HUDEP-2 (cell line): ENCODE results near the gene HSF4.
A peak's percentile ranks its signal among the peaks of the same experiment; 100 is the strongest.

Experiments
- DNase-seq, 76 experiments: peaks; one replicate each; lab custom pipeline; 2025; ENCODE audit not compliant: unreplicated experiment in 76 of 76; lab: John Stamatoyannopoulos, UW

The HSF4 gene

GRCh38 chr16:67166110-67166547, 1.6 kb downstream of the HSF4 start:
- no peak for DNase-seq

- no peak for DNase-seq
These were observed 2.1 kb downstream of the HSF4 start for GRCh38 chr16:67166598-67167168.

- no peak for DNase-seq
These were observed 3.0 kb downstream of the HSF4 start for GRCh38 chr16:67167588-67167987.

GRCh38 chr16:67169011-67169451, 4.5 kb downstream of the HSF4 start:
- DNase-seq = no peak

- peak in 17 of 76 experiments; percentile 7 to 38 (median 25) for DNase-seq
These were observed 5.2 kb downstream of the HSF4 start for GRCh38 chr16:67169642-67170167.

GRCh38 chr16:67170168-67170948, 5.8 kb downstream of the HSF4 start, which contains the start of gene NOL3:
NOL3 (plus strand) TSS chr16:67170538.
- DNase-seq = peak in 53 of 76 experiments; percentile 9 to 80 (median 54)

- no peak for DNase-seq
These were observed 6.6 kb downstream of the HSF4 start for GRCh38 chr16:67170949-67171649.

GRCh38 chr16:67173323-67173722, 8.8 kb downstream of the HSF4 start:
- no peak for DNase-seq

- DNase-seq = peak in 72 of 76 experiments; percentile 36 to 92 (median 78)
These were observed 9.5 kb downstream of the HSF4 start for GRCh38 chr16:67173808-67174705.

- DNase-seq = no peak
These were observed 10.2 kb downstream of the HSF4 start for GRCh38 chr16:67174706-67175231.

- no peak for DNase-seq
These were observed 12.1 kb downstream of the HSF4 start for GRCh38 chr16:67176662-67177061.

- DNase-seq = peak in 17 of 76 experiments; percentile 12 to 48 (median 20)
These were observed 13.5 kb downstream of the HSF4 start for GRCh38 chr16:67177743-67178699.

- peak in 13 of 76 experiments; percentile 5 to 33 (median 14) for DNase-seq
These were observed 15.0 kb downstream of the HSF4 start for GRCh38 chr16:67179421-67180080.

GRCh38 chr16:67180166-67180565, 15.6 kb downstream of the HSF4 start:
- DNase-seq = no peak

- no peak for DNase-seq
These were observed 16.8 kb downstream of the HSF4 start for GRCh38 chr16:67181346-67181745.

GRCh38 chr16:67182288-67182687, 17.7 kb downstream of the HSF4 start:
- DNase-seq = no peak

- no peak for DNase-seq
These were observed 18.7 kb downstream of the HSF4 start for GRCh38 chr16:67183284-67183626.
